ENCODE results near the gene GADD45B.
"Not testable (repeated sequence)": the region's sequence is repeated elsewhere in the genome, so short reads cannot be mapped to it uniquely, and the experiment has no call there.

Gene GADD45B

DNA sequence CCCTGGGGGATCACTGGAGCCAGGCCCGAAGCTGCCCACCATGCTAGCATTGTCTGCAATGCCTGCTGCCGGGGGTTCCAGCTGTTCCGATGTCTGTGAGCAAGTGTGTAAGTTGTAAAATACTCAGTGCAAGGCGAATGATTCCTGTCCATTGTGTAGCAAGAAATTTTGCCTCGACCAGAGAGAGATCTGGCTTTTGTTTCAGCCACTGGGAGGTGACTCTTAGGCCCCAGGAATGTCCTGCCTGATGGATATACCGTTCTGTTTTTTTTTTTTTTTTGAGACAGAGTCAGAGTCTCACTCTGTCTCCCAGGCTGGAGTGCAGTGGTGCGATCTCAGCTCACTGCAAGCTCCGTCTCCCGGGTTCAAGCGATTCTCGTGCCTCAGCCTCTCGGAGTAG, 7.3 kb upstream of the GADD45B start:
- no peak overlapping the region for H3K4me3 ChIP-seq (ENCODE audit: low read depth, low read length)
- no peak for TF ChIP-seq CTCF (IDR thresholded peaks at IDR 0.05; ENCODE audit: low read depth, low read length)
- no peak for DNase-seq (ENCODE audit: low read depth, low spot score)
- in situ Hi-C loops (cut with HindIII; ENCODE audit: low sequenced_read_pairs), result no loop called here

- H3K4me3 ChIP-seq (ENCODE audit: low read depth, low read length), result no peak overlapping the region
- peak; percentile 81 for DNase-seq (ENCODE audit: low read depth, low spot score)
- no peak for TF ChIP-seq CTCF (IDR thresholded peaks at IDR 0.05; ENCODE audit: low read depth, low read length)
- in situ Hi-C loops (cut with HindIII; ENCODE audit: low sequenced_read_pairs), result no loop called here
These were observed 6.6 kb upstream of the GADD45B start for GRCh38 chr19:2469102-2469914.

DNA sequence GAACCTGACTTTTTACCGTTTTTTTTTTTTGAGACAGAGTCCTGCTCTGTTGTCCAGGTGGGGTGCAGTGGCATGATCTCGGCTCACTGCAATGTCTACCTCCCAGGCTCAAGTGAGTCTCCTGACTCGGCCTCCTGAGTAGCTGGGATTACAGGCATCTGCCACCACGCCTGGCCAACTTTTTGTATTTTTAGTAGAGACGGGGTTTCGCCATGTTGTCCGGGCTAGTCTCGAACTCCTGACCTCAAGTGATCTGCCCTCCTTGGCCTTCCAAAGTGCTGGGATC, 6.1 kb upstream of the GADD45B start:
- in situ Hi-C loops (cut with HindIII; ENCODE audit: low sequenced_read_pairs); H3K4me3 ChIP-seq (ENCODE audit: low read depth, low read length); DNase-seq (ENCODE audit: low read depth, low spot score): not testable (repeated sequence)

GRCh38 chr19:2474232-2475017, 1.5 kb upstream of the GADD45B start:
- TF ChIP-seq CTCF (IDR thresholded peaks at IDR 0.05; ENCODE audit: low read depth, low read length), result peak; percentile 86
- in situ Hi-C loops (cut with HindIII; ENCODE audit: low sequenced_read_pairs), result no loop called here
- peak overlapping the region; percentile 95 for H3K4me3 ChIP-seq (ENCODE audit: low read depth, low read length)
- DNase-seq (ENCODE audit: low read depth, low spot score), result peak; percentile 92

DNA sequence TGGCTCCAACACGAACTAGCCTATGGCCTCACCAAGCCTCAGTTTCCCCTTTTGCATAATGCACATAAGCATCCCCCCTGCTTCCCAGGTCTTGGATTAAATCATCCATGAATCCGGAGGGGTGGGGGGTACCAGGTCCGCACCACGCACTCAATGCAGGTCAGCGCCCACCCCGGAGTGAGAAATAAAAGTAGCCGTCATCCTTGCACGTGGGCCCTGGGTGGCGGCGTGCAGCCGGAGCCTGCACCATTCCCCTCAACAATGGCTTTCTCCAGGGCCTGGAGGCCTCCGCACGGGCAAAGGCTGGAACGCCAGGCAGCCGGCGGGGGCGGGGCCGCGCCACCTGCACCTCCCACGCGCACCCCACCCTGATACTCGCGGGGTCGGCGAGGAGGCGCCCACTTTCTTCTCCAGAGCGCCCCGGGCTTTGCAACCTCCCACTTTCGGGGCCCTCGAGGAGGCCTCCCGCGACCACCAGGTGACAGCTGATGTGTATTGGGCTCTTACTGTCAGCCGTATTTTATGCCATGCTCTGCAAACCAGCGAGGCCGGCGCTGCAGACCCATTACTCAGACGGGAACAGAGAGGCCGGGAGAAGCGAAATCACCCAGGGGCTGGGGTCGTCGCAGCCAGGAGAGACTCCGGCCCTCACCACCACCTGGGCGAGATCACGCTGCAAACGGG, 767 bp upstream of the GADD45B start:
- in situ Hi-C loops (cut with HindIII; ENCODE audit: low sequenced_read_pairs), result no loop called here
- no peak for TF ChIP-seq CTCF (IDR thresholded peaks at IDR 0.05; ENCODE audit: low read depth, low read length)
- DNase-seq (ENCODE audit: low read depth, low spot score), result peak; percentile 73
- peak overlapping the region; percentile 95 for H3K4me3 ChIP-seq (ENCODE audit: low read depth, low read length)

- DNase-seq (ENCODE audit: low read depth, low spot score), result peak; percentile 89
- TF ChIP-seq CTCF (IDR thresholded peaks at IDR 0.05; ENCODE audit: low read depth, low read length), result no peak
- in situ Hi-C loops (cut with HindIII; ENCODE audit: low sequenced_read_pairs), result no loop called here
- peak overlapping the region; percentile 95 for H3K4me3 ChIP-seq (ENCODE audit: low read depth, low read length)
These were observed 669 bp downstream of the GADD45B start for GRCh38 chr19:2476451-2477140.

Measured in astrocyte of the spinal cord (primary cell).